ENCODE data around the gene ARHGEF25.

Gene ARHGEF25

GRCh38 chr12:57621497-57622292 lies 10.5 kb downstream of the ARHGEF25 start:
- peak; percentile 30 for DNase-seq (ENCODE audit: low spot score)

DNA sequence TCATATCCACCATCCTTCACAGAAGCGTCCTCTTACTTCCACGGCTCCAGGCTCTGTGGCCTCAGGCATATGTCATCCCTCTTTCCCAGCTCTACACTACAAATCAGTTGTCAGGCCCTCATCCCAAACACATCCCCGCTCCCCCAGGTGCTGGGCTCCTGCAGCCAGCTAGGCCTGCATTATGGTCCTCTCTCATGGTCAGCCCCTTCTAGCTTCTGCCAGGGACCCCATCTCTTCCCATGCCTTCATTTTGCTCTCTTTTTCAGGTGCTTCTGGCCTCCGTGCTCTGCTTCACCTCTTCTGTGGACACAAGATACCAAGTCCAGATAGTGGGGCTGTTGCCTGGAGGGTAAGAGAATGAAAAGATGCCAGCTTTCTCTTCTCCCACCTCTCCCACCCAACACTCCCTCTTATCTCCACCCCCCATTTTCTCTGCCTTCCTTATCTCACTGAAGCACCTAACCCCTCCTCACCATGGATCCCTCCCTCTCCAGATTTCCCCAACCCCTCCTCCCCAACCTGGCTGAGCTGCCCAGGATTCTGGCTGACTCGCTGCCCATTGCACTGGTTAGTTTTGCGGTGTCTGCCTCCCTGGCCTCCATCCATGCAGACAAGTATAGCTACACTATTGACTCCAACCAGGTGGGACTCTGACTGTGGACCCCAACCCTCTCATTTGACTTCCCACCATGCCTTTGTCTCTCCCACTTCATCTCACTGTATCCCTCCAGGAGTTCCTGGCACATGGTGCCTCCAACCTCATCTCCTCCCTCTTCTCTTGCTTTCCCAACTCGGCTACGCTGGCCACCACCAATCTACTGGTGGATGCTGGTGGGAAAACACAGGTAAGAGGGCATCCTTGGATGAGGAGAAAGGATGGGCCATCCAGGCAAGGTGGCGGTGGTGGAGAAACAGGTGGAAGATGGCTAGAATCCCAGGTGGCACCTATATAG lies 11.3 kb downstream of the ARHGEF25 start:
- DNase-seq (ENCODE audit: low spot score), result no peak

DNA sequence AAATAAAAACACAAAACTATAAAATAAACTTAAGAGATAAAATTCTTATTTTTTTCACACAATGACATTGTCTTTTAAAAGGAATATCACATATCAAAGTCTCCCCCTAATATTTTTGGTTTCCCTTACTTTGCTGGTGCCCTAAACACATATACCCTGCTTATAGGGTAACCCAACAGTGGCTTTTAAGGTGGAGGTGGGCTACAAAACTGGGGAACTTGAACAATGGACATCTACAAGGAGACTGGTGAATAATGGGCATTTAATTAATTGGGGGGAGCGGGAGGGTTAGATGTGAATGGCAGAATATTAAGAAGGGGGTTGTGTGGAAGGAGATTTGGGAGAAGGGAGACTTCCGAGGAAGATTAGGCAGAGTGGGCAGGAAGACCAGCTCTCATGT lies 12.2 kb downstream of the ARHGEF25 start:
- no peak for DNase-seq (ENCODE audit: low spot score)

GRCh38 chr12:57623811-57624390 lies 12.7 kb downstream of the ARHGEF25 start:
- no peak for DNase-seq (ENCODE audit: low spot score)

GRCh38 chr12:57624441-57625220 lies 13.4 kb downstream of the ARHGEF25 start:
- DNase-seq (ENCODE audit: low spot score), result no peak

- no peak for DNase-seq (ENCODE audit: low spot score)
Observed at GRCh38 chr12:57625261-57626032, 14.2 kb downstream of the ARHGEF25 start.

DNA sequence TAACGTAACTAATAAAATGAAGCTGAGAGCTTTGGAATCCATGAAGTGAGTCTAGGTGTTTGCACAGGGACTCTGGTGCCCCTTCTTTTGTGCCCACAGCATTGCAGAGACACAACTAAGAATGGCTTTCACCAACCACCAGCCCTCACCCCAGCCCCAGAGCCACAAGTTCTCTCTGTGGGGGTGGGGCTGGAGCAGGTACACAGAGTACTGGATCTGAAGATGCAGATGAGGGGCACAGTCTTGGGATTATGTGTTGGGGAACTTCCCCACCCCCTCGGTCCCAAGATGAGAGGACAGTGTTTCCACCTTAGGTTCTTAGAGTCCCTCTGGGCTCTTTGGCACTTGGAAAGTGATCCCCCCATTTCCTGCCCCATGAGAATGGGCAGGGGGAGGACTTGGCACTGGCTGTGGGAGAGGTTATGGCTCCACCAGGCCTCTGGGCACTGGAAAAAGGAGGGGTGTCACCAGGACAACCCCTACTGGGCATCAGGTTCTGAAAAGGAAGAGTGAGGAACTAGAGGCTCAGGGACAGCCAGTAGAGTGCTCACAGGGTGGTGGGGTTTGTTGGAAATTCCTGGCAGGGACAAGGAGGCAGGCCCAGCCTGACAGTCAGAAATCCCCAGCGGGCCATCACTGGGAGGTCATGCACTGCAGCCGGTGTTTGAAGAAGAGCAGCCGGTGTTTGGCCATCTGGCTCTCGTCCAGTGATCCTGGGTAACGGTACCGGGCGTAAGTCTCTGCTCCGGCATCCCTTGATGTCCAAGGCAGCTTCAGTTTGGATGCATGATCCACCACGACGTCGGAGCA lies 15.1 kb downstream of the ARHGEF25 start:
- no peak for DNase-seq (ENCODE audit: low spot score)

DNA sequence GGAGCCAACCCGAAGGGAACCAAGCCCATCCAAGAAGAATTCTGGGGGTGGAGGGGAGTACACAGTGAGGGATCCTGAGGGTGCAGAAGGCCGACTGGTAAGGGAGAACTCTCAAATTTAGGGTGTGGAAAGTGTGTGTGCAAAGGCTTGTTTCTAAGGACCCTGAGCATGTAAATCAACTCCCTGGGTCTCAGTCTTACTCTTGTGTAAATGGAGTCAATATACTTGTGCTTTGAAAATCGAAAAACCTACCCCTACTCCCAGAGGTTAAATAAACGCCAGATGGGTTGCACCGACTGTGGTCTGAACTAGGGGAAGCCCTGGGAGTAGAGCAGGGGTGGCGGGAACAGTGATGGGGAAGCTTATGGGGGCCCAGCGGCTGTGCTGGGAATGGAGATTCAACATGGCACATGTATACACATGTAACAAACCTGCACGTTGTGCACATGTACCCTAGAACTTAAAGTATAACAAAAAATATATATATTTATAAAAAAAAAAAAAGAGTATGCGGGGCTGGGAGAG lies 15.7 kb downstream of the ARHGEF25 start:
- no peak for DNase-seq (ENCODE audit: low spot score)

DNA sequence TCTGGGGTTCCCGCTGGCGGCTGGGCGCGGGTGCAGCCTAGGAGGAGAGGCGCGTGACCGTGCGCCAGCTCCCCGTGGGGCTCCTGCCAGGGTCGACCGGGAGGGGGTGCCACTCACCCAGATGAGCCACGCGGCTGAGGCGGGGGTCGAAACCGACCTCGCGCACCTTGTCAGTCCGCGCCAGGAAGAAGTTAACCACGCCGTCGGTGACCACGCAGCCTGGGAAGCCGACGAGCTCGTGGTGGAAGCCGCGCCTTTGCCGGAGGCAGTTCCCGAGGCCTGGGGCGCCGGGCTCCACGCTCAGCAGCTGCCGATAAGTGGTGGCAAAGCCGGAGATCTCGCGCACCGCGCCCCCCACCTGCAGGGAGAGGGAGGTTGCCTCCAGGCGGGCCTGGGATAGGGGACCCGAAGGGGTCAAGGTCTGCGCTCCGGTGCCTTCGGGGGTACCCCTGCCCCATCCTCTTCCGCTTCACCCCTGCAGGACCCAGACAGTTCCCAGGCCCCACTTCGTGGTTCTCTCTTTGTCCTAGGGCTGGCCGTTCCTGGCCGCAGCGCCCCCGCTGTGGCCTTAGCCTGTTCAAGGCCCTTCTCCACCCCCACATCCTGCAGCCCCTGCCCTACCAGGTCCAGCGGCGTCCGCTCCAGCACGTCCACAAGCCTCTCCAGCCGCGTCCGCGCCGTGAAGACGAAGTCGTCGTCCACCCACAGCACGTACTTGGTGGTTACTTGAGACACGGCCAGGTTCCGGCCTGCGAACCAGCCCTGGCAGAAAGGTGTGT lies 16.5 kb downstream of the ARHGEF25 start:
- no peak for DNase-seq (ENCODE audit: low spot score)

DNA sequence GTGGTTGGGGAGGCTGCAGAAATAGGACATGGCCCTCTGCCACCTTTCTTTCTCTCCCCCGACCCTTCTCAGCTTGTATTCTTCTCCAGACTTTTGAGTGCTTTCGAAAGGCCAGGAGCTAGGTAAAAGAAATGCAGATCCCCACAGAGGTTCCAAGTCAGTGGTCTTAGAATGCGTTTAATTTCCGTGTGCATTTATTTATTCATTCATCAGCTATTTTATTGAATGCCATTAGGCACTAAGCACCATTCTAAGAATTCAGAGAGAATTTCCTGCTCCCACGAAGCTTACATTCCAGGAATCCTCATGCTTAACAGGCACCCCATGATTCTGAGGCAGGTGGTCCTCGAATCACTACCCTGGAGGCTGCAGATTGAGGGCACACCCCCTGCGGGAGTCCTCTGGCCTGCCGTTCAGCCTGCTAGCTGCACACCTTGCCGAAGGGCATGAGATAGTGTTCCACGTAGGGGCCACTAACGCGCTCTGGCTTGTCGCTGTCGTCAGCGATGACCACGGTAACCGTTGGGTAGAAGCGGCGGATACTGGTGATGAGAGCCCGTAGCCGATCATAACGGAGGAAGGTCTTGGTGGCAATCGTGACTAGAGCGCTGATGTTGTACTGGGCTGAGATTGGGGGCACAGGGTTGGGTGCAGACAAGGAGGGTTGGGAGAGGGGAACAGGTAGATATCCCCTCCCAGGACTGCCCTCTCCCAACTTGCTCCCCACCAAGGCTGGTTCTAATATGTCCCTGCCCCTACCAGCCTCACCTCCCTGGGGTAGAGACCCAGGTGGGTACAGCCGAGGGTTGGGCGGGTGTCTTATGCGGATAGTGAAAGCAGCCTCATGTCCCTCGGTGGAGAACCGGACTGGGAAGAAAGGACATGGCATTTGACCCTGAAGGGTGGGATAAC lies 17.3 kb downstream of the ARHGEF25 start:
- DNase-seq (ENCODE audit: low spot score), result no peak

- peak; percentile 89 for DNase-seq (ENCODE audit: low spot score)
Observed at GRCh38 chr12:57629897-57630471, 18.7 kb downstream of the ARHGEF25 start.

- DNase-seq (ENCODE audit: low spot score), result no peak
Observed at GRCh38 chr12:57630891-57631433, 19.7 kb downstream of the ARHGEF25 start.

DNA sequence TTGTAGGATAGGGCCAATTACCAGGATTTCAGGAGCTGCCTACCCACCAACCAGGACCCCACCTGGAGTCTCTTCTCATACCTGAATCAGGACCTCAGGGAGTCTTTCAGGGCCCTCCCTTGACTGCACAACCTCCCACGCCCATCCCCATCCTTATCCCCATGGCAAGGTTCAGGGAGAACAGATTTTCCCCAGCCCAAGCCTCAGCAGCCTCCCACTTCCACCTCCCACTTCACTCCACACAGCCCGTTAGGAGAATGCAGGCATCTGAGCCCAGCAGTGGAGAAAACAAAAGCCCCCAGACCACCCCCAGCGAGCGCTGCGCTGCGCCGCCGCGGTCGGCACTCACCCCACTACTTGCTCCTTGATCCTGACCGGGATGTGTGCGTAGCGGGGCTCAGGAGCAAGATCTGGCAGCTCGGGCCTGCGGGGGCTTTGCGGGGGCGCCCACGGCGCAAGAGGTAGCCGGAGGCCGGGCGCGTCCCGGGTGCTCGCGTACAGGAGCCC lies 20.4 kb downstream of the ARHGEF25 start:
- DNase-seq (ENCODE audit: low spot score), result no peak

- no peak for DNase-seq (ENCODE audit: low spot score)
Observed at GRCh38 chr12:57632073-57632957, 21.1 kb downstream of the ARHGEF25 start.

DNA sequence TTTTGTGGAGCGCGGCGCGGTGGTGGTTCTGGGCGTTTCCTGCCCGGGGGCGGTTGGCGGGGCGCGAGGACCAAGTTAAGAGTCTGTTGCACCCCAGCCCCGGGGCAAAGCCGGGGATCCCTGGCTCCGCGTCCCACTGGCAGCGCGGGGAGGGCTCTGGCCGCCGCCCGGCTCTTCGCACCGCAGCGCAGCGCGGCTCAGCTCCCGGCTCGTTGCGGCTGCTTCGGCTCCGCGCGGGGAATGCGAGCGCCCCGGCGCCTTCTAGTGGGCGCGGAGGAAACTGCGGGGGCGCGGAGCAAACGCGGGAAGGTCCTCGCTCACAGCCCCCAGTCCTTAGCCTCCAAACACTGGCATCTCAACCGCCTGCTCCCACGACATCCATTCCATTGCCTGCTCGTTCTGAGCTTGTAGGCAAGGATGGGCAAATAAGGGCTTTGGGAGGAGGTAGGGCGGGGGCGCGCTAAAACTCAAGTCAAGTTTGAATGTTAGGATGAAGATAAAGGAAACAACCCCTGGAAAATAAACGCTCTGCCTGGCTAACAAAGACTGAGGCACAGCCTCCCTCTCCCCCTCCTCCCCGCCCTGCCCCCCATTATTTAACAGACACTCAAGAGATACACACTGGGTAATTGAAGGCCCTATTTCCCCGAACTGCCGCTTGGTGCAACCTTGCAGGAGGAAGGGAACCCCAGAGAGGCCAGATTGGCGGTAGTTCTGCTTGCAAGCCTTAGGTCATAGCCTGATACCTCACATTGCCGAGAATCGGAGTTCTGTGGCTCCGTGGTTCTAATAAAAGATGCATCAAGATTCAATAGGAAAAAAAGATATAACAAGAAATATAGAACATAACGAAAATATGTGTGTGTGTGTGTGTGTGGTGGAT lies 22.0 kb downstream of the ARHGEF25 start, which contains the start of gene B4GALNT1:
TSS of gene B4GALNT1 (minus strand) at position 244 of the 883 bp plus-strand sequence. CDS start 1,069 bp downstream, outside the sequence.
- DNase-seq (ENCODE audit: low spot score), result no peak

Measured in globus pallidus (tissue), 1 donor.